ENCODE measurements around the gene C13orf46.

The C13orf46 gene

DNA sequence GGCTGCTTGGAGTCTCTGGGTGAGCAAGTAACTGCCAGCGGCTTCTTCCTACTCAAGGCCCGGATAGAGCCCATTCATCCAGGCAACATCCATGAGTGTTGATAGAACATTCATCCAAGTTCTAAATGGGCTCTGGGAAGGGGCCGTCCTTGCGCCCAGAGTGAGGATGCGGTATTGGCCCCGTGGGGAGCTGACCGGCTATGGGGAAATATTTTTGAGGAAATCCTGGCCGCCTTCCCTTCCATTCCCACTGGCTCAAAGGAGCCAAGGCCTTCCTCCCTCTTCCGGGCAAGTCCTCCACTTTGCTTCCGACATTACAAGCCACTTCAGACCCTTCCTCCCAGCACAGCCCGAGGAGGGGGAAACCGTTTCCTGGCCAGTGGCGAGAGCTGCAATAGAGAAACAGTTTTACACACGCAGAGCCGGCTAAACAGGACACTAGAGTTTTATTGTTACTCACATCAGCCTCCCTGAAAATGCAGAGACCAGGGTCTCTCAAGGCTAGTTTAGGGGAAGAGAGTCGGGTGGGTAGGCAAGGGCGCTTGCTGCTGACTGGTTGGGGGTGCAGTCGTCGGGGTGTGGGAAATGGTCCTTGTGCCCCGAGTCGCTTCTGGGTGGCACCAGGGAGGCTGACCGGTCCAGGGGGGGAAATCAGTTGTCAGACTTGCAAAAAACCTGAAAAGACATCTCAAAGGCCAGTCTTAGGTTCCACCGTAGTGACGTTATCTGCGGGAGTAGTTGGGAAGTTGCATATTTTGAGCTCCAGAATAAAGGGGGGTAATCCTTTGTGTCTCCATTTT lies 37.5 kb downstream of the C13orf46 start:
- DNase-seq: no peak

GRCh38 chr13:113935001-113935844 lies 38.7 kb downstream of the C13orf46 start:
- no peak for DNase-seq

DNA sequence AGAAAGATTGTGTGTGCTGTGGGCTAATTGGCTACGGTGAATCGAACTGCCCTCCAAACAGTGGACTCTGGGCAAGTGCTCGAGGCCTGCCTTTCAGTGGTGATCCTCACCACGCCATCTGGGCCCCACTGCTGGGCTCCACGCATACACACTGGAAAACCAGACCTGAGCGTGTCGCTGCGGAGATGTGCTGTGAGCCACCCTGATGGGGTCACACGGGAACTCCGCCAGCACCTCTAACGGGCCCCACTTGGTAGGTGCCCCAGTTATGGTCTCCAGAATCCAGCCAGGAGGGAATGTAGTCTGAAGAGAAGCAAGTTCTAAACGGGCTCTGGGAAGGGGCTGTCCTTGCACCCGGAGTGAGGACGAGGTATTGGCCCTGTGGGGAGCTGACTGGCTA lies 39.3 kb downstream of the C13orf46 start:
- DNase-seq: no peak

- no peak for DNase-seq
Measured at GRCh38 chr13:113933901-113934300, 40.0 kb downstream of the C13orf46 start.

DNA sequence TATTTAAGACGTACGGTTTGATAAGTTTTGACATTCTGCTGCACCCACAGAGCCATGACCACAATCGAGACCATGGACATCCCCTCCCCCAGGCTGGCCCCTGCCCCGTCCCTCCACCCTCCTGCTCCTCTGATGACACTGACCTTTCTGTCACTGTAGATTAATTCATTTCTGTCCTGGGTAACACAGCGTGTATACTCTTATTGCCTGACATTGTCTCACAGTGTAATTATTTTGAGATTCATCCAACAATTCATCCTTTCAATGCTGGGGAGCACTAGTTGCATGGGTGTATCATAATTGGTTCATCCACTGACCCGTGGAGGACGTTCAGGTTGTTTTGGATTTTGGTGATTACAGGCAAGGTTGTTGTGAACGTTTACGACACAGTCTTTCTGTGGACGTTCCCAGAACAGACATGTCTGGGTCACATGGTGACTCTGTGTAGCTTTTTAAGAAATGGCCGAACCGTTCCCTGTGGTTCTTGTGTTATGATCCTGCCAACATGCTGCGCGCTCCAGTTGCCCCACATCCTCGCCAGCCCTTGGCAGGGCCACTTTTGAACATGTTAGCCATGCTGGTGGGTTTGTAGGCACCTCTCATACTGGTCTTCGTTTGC lies 41.9 kb downstream of the C13orf46 start:
- no peak for DNase-seq

DNA sequence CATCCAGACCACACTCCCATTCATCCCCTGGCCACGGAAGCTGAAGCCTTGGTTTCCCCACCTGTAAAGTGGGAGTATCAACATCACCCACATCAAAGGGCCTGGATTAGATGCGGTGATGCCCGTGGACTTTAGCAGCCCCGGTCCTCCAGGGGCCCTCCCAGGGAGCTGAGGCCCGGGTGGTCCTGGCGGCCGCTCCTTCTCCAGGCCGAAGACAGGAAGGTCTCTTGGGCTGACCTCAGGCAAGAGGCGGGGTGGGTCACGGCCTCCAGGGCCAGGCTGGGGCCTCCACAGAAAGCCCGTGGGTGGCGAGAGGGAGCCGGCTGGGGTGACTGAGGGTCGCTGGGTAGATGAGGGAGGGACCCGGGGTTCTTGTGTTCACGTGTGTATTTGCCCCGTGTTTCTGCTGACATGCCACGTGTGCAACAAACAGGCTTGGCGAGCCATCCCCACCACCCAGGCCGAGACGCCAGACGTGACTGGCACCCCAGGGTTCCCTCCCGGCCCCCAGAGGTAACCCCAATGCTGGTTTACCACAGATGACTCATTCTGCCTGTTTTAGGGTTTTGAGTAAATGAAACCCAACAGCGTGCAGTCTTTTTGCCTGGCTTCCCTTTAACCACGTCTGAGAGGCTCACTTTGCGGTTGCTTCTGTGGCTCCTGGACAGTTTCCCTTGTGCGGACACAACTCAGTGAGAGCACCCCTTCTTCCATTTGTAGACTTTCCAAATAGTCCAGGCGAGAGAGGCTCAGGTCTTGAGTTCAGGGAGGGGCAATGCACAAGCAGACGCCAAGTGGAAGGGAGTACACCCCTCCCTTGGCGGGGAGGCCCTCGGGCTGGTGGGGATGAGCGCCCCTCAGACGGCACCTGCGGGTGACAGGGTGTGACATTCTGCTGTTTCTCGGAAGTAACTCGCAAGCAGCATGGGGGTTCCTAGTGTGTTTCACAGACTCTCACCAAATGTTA lies 42.9 kb downstream of the C13orf46 start:
- DNase-seq: peak; percentile 55 to 65

GRCh38 chr13:113929628-113930615 lies 44.0 kb downstream of the C13orf46 start:
- no peak for DNase-seq

DNA sequence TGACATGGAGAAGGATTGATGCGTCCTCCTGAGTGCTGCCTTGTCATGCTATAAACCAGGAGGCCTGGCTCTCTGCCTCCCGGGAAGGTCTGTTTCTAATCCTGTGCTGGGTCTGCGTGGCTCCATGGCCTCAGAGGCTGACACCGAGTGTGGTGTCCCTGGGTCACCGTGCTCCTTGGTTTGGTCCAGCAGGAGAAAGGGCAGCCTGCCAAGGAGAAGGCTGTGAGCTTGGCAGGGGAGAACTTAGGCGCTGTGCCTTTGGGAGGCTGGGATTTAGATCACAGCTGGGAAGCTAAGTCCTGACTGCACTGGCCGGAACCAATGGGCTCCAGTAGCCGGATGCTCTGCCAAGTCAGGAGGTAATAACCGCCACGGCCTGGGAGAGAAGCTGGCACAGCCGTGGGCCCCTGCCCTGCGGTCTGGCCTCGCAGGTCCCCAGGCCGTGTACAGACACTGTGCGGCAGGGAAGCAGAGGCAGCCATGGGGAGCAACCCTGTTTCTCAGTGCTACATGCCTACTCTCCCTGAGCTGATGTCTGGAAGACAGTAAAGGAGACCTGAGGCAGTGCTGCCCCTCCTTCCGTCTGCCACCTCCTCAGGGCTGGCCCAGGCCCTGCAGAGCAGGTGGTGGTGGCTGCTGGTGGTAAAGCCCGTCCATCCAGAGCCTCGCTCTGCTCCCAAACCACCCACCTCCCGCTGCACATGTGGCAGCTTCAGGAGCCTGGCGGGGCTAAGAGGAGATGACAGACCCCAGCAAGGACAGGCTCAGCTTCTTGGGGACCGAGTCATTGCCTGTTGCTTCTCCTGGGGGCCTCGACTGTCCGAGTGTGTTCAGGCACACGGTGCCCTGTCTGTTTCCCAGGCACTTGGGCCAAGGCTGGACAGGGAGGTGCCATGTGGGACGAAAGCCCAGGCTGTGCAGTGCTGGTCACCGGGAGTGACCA lies 44.9 kb downstream of the C13orf46 start:
- DNase-seq: no peak

- DNase-seq: no peak
Measured at GRCh38 chr13:113927661-113928581, 46.0 kb downstream of the C13orf46 start.

DNA sequence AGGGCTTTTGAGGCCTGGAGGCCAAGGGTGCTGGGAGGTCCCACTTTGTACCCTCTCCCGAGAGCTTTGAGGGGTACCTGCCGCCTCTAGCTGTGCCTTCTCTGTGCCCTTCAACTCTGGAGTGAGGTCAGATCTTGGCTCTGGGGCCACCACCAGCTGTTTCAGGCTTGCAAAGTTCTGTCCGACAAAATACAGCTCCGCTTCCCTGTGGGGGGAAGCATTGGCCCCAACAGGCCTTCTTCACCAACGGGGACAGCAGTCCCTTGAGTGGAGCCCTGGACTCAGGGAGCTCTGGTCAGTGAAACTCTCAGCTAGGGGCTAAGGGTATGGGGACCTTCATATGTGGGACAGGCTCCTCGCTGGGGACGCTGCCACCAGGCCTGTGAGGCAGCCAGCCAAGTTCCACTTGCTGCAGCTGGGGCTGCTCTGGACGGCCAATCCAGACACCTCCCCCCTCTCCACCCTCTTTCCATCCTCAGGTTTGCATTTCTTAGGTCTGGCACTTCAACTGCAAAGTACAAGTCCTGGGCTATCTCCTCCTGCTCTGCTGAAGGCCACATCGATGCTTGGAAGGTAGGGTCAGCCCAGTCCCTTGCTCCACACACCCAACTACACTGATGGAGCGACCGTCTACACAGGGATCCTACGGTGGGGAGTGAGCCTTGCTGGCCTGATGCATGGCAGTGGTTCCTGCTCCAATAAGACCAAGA lies 46.8 kb downstream of the C13orf46 start:
- no peak for DNase-seq

DNA sequence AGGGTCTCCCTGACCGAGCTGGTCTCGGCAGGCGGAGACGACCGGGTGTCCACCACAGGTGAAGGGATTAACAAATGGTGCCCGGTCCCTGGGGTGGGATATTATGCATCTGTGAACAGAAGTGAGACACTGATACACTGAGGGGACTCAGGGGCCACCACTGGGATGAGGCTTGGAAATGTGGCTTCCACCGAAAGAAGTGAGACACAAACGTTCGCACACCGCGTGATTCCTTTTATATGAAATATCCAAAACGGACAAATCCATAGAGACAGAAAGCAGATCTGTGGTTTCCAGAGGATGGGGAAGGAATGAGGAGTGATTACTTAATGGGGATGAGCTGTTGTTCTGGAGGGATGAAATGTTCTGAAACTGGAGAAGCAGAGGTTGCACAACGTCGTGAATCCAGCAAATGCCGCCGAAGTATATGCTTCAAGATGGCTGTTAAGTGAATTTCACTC lies 47.5 kb downstream of the C13orf46 start:
- DNase-seq: no peak

DNA sequence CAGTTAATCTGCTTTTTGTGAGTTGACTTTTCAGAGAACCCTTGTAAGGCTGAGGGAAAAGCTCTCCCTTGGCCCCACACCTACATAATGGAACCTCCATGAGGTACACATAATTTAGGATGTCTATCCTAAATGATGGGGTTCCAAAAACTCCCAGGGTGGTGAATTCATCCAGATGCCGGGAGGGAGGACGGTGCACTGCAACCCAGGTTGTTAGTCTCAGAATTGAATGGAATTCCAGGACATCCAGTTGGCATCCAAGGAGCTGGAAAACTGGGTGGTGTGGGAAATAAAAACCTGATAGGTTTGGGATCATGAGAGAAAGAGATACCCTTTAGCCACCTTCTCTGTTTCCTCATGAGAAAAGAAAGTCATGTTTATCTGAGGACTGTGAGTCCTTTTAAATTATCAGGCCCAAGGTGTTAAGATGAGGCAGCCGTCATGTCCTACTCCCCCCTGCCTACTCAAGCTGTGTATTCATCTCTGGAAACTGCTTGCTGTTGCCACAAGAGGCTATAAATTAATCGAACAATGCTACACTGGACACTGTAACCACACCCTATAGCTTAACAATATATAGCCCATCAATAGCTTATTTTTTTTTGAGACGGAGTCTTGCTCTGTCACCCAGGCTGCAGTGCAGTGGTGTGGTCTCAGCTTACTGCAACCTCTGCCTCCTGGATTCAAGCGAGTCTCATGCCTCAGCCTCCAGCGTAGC lies 49.5 kb downstream of the C13orf46 start:
- DNase-seq: no peak

DNA sequence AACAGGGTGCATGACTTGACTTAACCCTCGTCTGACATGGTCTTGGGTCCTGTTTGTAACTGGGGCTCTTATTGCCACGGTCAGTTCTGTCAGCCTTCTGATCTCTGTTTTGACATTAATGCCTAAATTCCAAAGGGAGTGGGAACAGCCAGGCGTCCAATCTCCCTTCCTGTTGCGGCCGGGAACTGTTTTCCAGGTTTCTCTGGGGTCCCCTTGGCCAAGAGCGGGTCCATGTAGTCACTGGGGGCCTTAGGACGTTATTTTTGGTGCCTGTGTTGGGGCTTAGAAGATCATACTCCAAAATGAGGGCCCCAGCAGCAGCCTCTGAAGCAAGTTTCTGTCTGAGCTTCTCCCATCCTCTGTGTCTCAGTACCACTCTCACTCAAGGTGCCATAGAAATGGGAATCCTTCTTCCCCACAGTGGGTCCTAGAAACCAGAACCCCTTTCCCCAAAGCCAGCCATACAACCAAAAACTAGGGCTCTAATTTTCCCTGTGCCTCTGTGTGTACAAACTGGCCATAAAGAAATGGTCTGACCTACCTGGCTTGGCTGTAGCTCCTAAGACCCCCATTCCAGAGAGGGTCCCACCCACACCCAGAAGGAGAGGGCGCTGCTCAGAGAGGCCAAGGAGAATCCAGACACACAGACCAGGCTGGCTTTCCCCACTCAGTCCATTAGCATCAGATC lies 50.4 kb downstream of the C13orf46 start:
- DNase-seq: no peak

GRCh38 chr13:113922412-113923118 lies 51.3 kb downstream of the C13orf46 start:
- no peak for DNase-seq

GRCh38 chr13:113921763-113922162 lies 52.1 kb downstream of the C13orf46 start:
- no peak for DNase-seq
